Inferior parietal cortex (tissue), 1 donor: Measurements from ENCODE around the gene KLRC1.
"Not testable (repeated sequence)": the region's sequence is repeated elsewhere in the genome, so short reads cannot be mapped to it uniquely, and the experiment has no call there.

Source experiments
- DNase-seq: peaks from one replicate; pipeline ENCODE4 v3.0.0-alpha.2; 2016; ENCODE audit errors: extremely low spot score

Gene KLRC1

GRCh38 chr12:10422159-10422558, 31.0 kb downstream of the KLRC1 start:
- not testable (repeated sequence) for DNase-seq

- not testable (repeated sequence) for DNase-seq
Observed at GRCh38 chr12:10420334-10420733, 32.8 kb downstream of the KLRC1 start, which contains the start of gene KLRC3. Gene KLRC3, minus strand, starts transcription at chr12:10420595. Its CDS starts 45 bp downstream, at chr12:10420550.

- DNase-seq = no peak
Observed at GRCh38 chr12:10409392-10409791, 43.8 kb downstream of the KLRC1 start, which contains the start of gene KLRC4. Gene KLRC4, minus strand, starts transcription at chr12:10409757. Its CDS starts 182 bp downstream, at chr12:10409575.

- DNase-seq = no peak
Observed at GRCh38 chr12:10408842-10409241, 44.3 kb downstream of the KLRC1 start.

- DNase-seq = no peak
Observed at GRCh38 chr12:10406725-10407124, 46.5 kb downstream of the KLRC1 start.

GRCh38 chr12:10405294-10405693, 47.9 kb downstream of the KLRC1 start:
- DNase-seq = no peak

- DNase-seq = no peak
Observed at GRCh38 chr12:10404798-10405197, 48.4 kb downstream of the KLRC1 start.

- DNase-seq = no peak
Observed at GRCh38 chr12:10400829-10401228, 52.3 kb downstream of the KLRC1 start.

GRCh38 chr12:10398168-10398567, 55.0 kb downstream of the KLRC1 start:
- DNase-seq = no peak

GRCh38 chr12:10397296-10397695, 55.9 kb downstream of the KLRC1 start:
- DNase-seq = no peak

- not testable (repeated sequence) for DNase-seq
Observed at GRCh38 chr12:10396176-10396575, 57.0 kb downstream of the KLRC1 start.
